H7 (cell line): ENCODE data around the gene DBN1. TPM values are rescaled to one million over a fixed set of nuclear protein-coding genes. Genes with fewer than 3 reads are reported as not detected.
"Not testable (repeated sequence)": the region's sequence is repeated elsewhere in the genome, so short reads cannot be mapped to it uniquely, and the experiment has no call there.

Experiments used
- DNase-seq: peaks from one replicate; pipeline ENCODE4 v3.0.0; 2012
- H3K27me3 ChIP-seq: 2 replicates; pipeline ENCODE4 v1.6.0; 2011; ENCODE audit warnings: mild to moderate bottlenecking, low read length; ENCODE audit not compliant: control insufficient read depth, insufficient read depth
- H3K36me3 ChIP-seq: replicated peaks from 2 replicates; pipeline ENCODE4 v1.5.1; 2011; ENCODE audit warnings: low read length; ENCODE audit not compliant: control insufficient read depth, insufficient read depth
- H3K4me3 ChIP-seq: 2 replicates; pipeline ENCODE4 v1.5.1; 2011; ENCODE audit warnings: low read depth, mild to moderate bottlenecking, control low read depth, low read length, moderate library complexity; ENCODE audit not compliant: insufficient read depth
- total RNA-seq: library from RNA; depleted of rRNA; stranded (reverse); fragments of >200 nt; shearing (Covaris generic); gene quantifications from 2 replicates; pipeline ENCODE4 v1.2.3, GENCODE V29; 2014

The DBN1 gene
- total RNA-seq, 1 experiment from 2014 or later, result 216 TPM

DNA sequence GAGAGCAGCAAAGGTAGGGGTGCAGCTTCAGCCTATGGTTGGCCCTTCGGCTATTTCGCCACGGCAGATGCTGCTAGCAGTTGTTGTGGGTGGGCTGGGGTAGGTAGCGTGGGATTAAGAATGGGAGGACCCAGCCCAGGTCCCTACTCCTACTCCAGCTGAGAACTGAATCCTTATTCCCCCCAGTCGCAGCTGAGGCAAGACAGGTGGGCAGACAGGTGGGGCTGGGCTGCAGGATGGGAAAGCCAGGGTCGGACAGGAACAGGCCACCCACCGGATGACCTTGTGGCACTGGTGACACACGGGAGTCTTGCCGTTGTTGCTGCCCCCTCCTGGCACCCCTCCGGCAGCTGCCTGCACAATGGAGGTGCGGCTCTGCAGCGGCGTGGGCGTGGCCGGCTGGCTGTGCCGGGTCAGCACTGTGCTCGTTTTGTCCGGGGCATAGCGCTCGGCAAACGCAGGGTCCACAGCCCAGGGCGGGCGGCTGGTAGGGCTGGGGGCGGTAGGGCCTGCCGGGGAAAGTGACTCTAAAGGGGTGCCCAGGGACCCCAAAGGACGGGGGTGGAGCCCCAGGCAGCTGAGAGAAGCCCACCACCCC, 15.8 kb upstream of the DBN1 start:
- Histone ChIP-seq H3K36me3 (peaks cover 48% of the 10 kb centered on the region), H3K27me3 (no peaks in the 10 kb centered on the region), H3K4me3 (no peak overlapping the region)
- DNase-seq, result no peak

DNA sequence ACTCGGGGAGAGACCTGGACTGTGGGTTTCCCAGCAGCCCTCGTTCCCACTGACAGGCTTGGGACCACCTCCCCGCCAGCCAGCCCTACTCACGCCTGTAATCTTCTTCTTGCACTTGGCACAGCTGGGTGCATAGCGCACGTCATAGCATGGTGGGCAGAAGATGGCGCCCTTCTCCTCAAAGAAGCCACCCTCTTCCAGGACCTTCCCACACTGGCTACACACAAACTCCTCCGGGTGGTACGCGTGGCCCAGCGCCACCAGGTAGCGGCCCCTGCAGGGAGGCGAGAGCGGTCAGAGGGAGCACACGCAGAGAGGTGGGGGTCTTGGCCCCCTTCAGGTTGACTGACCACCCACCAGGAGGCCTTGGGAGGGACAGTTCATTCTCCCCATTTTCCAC, 14.5 kb upstream of the DBN1 start:
- no peaks in the 10 kb centered on the region for H3K27me3 ChIP-seq
- no peak overlapping the region for H3K4me3 ChIP-seq
- H3K36me3 ChIP-seq, result peaks cover 49% of the 10 kb centered on the region
- no peak for DNase-seq

DNA sequence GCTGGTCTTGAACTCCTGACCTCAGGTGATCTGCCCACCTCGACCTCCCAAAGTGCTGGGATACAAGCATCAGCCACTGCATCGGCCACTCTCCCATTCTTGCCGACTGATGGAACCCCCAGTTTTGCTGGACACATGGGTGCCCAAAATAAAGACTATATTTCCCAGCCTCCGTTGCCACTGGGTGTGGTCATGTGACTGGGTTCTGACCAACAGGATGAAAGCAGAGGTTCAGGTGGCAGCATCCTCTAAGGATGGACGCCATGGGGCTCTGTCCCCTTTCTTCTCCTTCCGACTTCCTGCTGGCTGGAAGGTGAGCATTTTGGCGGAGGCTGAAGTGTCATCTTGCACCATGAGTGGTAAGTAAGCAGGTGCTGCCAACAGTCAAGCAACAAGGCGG, 13.7 kb upstream of the DBN1 start:
- H3K4me3 ChIP-seq, result no peak overlapping the region
- no peak for DNase-seq
- peaks cover 46% of the 10 kb centered on the region for H3K36me3 ChIP-seq
- H3K27me3 ChIP-seq, result no peaks in the 10 kb centered on the region

DNA sequence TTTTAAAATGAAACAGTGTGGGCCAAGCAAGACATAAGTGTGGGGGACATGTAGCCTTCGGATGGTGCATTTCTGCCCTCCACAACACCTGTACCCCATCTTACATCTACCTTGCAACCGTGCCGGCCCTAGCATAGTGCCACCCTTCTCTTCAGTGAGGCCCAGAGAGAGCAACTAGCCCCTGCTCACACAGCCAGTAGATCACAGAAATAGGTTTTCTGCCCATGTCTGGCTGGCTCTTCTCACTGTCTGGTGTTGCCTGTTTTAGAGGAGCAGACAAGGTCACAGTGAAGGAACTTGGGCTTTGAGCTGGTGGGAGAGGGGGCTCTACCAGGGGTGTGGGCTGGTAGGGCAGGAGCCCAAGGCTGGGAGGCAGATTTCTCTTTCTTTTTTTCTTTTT, 12.8 kb upstream of the DBN1 start:
- Histone ChIP-seq H3K4me3 (no peak overlapping the region), H3K27me3 (no peaks in the 10 kb centered on the region), H3K36me3 (peaks cover 49% of the 10 kb centered on the region)
- DNase-seq, result no peak

DNA sequence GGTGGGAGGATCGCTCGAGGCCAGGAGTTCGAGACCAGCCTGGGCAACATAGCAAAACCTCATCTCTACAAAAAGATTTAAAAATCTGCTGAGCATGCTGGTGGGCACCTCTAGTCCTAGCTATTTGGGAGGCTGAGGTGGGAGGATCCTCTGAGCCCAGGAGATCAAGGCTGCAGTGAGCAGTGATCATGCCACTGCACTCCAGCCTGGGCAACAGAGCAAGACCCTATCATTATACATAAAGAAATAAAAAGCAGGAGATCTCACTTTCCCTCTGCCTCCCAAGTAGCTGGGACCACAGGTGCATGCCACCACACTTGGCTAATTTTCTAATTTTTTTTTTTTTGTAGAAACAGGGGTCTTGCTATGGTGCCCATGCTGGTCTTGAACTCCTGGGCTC, 12.3 kb upstream of the DBN1 start:
- peaks cover 46% of the 10 kb centered on the region for H3K36me3 ChIP-seq
- H3K27me3 ChIP-seq, DNase-seq, H3K4me3 ChIP-seq: not testable (repeated sequence)

DNA sequence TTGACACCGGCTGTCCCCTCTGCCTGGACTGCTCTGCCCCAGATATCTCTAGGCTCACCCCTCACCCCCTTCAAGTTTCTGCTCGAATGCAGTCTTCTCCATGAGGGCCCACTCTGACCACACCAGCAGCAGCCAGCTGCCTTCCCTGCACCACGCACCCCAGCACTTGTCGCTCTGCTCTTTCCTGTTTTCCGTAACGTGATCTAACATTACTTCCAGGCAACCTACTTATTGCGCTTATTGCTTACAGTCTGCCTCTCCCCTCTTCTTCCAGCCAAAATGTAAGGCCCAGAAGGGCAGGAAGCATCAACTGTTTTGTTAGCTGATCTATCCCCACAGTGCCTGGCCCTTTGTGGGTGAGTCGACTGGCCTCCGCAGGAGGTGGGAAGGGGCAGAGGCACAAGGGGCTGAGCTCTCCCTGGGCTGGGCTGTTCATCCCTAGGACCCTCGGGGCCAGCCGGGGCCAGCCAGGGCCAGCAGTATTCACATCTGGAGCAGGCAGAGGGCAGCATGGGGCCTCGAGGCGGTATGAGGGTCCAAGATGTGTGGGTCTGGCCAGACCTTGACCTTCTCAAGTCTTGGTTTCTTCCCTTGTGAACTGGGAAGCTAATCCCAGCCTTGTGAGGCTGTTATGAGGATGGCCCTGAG, 11.6 kb upstream of the DBN1 start:
- no peak overlapping the region for H3K4me3 ChIP-seq

DNA sequence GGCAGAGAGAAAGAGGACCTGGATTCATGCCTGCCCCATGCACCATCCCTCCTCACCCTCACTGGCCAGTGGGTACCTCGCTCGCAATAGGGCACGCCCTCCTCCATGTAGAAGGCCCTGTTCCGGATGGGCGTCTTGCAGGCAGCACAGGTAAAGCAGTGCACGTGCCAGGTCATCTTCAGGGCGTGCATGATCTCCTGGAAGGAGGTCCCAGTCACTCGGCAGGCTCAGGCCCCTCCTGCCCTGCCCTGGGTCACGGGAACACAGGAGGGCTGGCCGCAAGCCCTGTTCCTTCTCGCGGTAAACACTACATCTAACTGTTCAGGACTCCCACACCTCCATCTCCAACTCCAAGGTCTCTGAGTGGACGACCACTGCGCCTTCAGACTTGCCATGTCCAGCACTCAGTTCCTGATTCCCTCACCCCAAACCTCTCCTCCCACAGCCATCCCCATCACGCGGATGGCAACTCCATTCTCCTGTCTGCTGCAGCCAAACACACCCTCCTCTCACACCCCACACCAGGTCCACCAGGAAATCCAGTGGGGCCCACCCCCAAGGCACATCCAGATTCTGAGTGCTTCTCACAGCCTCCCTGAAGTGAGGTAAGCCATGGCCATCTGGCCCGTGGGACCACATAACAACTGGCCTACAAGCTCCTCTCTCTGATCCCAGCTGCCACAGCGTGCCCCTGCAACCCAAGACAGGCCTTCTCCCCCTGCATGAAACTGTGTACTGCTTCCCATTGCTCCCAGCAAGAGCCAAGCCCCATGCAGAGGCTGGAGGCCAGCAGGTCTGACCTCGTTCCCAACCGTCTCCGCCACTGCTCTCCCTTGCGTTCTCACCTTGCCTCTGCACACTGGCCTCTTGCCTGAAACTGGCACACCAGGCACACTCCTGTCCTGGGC, 10.8 kb upstream of the DBN1 start:
- Histone ChIP-seq H3K4me3 (no peak overlapping the region), H3K36me3 (peaks cover 36% of the 10 kb centered on the region), H3K27me3 (no peaks in the 10 kb centered on the region)
- DNase-seq, result no peak

More for the DNA sequence above, 11.6 kb upstream of the DBN1 start:
- no peak for DNase-seq
- Histone ChIP-seq H3K36me3 (peaks cover 39% of the 10 kb centered on the region), H3K27me3 (no peaks in the 10 kb centered on the region)

DNA sequence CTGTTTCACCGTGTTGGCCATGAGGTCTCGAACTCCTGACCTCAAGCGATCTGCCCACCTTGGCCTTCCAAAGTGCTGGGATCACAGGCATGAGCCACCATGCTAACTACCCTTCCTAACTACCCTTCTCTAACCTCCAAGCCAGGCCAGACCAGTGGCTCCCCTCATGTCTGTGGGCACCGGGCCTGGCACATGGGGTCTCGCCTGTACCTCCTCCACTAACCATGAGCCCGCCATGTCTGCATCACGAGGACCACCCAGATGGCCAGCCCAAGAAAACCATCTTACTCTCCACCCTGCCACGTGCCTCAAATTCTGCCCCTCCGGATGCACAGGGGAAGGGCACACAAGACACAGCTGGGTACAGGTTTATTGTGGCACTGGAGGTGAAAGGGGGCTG, 9.6 kb upstream of the DBN1 start:
- no peak for DNase-seq

DNA sequence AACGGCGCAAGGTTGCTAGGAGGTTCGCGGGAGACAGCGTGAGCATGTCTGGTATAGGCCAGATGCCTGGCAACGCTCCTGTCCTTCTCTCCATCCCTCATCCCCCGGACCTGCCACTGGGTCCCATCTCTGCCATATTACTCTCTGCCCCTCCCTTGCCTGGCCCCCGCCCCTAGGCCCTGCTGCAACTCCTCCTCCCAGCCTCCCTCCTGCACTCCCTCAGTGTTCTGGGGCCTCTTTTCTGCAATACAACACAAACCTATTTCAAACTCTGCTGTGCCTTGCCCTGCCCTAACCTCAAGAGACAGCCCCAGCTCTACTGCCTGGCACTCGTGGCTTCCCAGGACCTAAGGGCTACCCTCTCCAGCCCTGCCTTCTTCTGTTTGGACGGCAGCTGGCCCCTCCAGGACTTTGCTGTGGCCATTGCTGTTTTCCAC, 8.9 kb upstream of the DBN1 start:
- Histone ChIP-seq H3K4me3 (no peak overlapping the region), H3K36me3 (peaks cover 23% of the 10 kb centered on the region), H3K27me3 (no peaks in the 10 kb centered on the region)
- DNase-seq, result no peak

More for the DNA sequence above, 9.6 kb upstream of the DBN1 start:
- Histone ChIP-seq H3K4me3 (no peak overlapping the region), H3K27me3 (no peaks in the 10 kb centered on the region), H3K36me3 (peaks cover 29% of the 10 kb centered on the region)

DNA sequence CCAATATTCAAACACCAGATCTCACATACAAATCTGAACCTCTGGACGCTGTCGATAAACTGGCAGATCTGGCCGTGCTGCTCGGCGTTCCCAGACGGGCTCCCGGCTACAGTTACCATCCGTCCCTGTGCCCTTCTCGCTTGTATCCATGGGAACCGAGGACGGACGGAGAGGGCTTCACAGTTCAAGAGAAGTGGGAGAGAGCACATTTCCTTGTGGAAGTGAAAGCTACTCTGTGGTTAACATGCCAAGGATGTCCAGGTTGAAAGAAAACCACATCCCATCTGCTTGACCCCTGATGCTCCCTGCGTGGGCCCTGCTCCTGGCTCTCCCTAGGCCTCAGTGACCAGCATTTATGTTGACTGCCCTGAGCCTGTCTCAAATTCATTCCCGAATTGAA, 6.3 kb upstream of the DBN1 start:
- H3K27me3 ChIP-seq, result no peaks in the 10 kb centered on the region
- no peak for DNase-seq
- H3K36me3 ChIP-seq, result peaks cover 15% of the 10 kb centered on the region
- H3K4me3 ChIP-seq, result no peak overlapping the region

DNA sequence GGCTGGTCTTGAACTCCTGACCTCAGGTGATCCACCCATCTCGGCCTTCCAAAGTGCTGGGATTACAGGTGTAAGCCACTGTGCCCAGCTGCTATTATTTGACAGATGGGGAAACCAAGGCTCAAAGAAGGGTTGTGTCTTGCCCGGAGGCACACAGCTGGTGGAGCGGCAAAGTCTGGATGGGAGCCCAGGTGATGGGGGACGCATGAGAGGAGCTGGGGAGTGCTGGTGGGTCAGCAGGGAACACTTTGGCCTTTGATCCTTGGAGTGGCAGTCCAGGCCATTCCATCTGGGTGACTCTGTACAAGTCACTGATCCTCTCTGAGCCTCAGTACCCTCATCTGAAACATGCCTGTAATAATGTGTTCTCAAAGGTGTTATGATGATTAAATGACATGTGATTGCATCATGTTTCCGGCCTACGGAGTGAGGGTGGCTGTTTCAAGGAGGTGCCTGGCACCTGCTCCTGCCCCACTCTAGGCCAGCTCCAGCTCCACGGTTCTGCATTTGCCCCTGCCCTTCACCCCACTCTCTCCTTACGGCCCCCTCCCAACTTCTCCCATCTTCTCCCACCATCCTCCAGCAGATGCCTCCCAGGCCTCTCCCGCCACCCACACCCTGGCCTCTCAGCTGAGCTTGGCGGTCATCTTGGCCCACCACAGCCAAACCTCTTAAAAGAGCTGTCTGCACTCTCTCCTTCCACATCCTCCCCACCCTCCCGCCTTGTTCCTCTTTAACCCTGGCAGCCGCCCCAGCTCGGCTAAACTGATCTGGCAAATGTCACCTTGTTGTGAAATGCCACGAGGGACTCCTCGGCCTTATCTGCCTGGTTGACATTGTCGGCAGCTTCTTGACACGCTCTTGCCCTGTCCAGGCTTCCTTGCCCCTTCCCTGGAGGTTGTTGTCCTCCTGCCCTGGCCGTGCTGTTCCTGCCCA, 5.5 kb upstream of the DBN1 start:
- no peaks in the 10 kb centered on the region for H3K27me3 ChIP-seq
- H3K4me3 ChIP-seq, result no peak overlapping the region
- no peak for DNase-seq
- peaks cover 9% of the 10 kb centered on the region for H3K36me3 ChIP-seq

DNA sequence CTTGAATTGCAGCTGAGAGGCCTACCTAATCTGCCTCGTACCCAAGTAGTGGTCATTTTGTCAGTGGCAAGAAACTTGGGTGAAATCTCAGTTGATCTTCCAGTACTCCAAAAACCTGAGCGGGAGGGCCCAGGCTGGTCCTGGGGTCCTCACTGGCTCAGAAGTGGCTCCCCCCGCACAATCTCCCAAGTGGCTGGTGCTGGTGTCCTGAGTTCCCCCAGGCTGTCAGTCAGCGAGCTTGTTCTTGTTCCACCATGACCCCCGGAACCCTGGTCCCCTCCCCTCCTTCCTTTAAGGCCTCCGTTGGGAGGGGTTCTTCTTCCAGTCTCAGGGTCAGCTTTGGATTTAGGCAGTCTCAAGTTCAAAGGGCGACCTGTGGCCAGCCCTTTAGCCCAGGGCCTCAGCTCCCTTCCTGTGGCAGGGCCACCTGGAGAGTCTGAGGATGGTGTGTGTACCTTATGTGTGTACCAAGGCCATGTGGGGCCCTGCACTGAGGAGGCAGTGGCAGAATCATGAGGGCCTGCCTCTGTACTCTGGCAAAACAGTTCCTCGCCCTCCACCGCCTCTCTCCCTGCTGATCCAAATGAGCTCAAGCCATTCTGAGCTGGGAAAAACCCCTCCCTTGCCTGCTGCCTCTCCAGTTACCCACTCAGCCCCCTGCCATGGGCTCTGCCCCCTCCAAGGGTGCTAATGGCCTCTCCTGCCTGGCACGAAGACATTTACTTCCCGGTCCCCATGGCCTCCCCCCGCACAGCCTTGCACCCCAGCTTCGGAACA, 4.5 kb upstream of the DBN1 start:
- H3K27me3 ChIP-seq, result no peaks in the 10 kb centered on the region
- DNase-seq, result no peak

DNA sequence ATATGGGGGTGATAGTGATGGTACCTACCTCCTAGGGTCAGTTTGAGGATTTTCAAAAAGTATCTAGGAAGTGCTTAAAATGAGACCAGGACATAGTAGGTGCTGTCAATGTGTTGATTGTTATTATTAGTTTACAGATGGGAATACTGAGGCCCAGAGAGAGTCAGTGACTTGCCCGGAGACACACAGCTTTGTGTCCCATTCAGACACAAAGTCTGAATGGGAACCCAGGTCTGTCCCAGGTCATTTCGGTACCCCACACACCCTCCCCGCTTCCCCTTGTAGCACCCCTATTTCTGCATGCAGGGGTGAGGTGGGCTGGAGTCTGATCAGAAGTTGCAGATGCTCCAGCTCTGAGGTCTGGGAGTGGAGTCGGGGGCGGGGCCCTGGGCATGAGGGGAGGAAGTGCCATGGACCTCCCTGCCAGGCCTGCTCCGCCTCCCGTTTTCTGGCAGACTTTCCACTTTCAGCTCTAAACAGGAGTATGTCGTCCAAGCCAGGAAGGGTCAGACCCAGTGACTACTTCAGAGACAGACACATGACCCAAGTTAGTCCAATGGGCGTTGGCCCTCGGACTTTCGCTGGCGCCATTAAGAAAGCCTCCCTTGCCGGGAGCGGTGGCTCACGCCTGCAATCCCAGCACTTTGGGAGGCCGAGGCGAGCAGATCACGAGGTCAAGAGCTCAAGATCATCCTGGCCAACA, 3.2 kb upstream of the DBN1 start:
- H3K27me3 ChIP-seq, result no peaks in the 10 kb centered on the region
- H3K36me3 ChIP-seq, result peaks cover 6% of the 10 kb centered on the region
- no peak overlapping the region for H3K4me3 ChIP-seq
- no peak for DNase-seq

More for the DNA sequence above, 4.5 kb upstream of the DBN1 start:
- peaks cover 4% of the 10 kb centered on the region for H3K36me3 ChIP-seq
- no peak overlapping the region for H3K4me3 ChIP-seq
